GM18867 (cell line): ENCODE measurements around the gene CLNK.
"Not testable (repeated sequence)": the region's sequence is repeated elsewhere in the genome, so short reads cannot be mapped to it uniquely, and the experiment has no call there.

ENCODE experiments used
- ATAC-seq: cut with Tn5 transposase; IDR thresholded peaks from one replicate; pipeline ENCODE4 v1.9.1; 2021; ENCODE audit warnings: mild to moderate bottlenecking, moderate library complexity; ENCODE audit not compliant: unreplicated experiment

The CLNK gene

DNA sequence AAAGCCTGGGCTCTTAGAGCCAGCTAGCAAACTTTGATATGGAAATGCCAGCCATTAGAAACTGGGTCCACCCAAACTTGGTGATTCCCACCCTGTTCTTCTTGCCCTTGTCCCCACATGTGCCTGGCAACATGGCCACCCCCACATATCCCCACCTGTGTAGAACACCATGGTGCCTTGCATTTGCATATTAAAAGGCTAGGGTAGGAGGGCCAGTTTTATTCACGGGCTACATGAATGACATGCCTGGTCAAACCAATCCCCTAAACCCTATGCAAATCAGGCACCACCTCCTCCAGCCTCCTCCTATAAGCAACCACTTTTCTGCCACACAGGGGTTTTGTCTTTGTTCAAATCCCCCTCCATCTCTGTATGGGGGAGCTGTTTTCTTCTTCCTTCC lies 104.9 kb downstream of the CLNK start:
- ATAC-seq, result no peak

DNA sequence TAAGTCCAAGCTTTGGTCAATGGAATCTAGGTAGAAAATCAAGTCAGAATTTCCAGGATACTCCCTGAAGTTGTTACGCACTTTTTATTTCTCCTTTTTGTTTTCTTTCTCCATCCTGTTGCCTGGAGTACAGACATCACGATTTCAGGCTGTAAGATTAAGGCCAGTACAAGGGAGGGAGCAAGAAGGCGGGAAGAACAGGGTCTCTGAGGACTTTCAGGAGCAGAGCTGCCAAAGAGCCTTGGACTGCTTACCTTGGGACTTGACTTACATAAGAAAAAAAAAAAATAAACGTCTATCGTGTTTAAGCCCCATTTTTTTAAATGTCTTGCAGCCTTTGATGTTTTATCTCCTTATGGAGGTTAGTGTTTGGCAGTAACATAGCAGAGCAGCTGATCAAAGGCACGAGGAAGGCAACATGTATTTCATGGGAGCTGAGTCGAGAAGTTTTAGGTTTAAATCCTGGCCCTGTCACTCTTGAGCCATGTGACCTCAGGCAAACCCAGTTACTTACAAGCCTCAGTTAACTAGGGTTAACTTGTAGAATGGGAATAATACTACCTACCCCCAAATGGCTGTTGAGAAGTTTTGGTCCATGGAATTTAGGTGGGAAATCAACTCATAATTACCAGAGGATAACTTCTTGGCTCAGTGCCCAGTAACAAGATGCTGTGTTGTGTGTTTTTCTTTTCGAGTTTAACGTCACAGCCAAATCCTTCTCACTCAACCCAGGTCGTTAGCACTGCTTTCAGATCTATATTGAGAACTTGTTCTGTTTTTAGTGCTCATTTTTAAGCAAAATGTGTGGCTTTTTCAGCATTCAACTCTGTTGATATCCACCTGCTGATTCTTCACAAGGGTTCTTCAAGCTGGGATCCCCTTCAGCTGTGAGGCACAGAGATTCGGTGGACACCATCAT lies 106.8 kb downstream of the CLNK start:
- peak; percentile 73 for ATAC-seq

DNA sequence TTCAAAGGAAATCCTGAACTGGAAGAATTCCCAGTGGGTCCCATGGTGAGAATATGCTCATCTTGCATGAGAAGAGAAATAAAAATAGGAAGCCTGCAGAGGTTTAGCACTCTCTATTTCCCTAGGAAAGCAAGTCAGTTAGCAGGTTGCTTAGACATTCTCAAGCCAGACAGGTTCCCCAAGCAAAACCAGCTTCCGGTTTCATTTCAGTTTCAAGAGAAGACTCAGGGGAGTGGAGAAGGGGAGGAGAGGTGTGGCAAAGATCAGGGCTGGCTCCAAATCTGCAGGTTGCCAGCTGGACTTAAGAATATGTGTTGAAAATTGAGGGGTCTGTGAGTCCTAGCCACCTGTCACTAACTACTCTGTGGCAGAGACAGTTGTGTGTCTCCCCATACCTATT lies 107.5 kb downstream of the CLNK start:
- peak; percentile 77 for ATAC-seq

DNA sequence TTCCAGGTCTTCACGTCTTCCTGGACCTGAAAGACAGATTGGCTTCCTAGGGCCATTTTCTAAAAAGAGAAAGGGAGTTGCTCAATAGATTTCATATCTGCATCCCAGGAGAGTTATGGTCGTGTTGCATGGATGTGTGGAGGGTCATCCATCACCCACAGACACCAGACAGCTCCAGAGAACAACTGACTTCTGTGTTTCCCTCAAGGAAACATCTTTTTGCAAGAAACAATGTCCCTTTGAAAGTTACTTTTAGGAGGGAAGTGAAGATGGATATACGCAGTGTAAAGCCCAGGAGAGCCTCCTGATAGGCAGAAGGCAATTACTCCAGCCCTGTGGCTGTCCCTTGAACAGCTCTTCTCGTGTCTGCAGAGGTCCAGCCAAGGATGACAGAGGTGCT lies 108.3 kb downstream of the CLNK start:
- ATAC-seq, result no peak

DNA sequence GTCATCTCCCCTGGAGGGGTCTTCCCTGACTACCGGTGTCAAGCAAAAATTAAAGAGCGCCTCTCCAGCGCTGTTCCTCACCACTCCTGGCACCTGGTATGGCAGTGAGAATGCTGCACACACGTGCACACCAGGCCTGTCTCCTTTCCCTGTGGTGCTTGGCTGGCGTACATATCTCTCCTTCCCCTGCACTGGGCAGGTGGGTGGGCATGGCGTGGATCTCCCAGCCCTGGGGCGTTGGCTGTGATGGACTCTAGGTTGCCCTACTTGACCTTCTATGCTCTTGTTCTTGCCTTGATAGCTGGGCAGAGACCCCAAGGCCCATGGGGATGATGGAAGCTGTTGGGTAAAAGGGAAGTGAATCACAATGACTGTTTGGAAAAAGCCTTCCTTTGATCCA lies 109.2 kb downstream of the CLNK start:
- ATAC-seq, result no peak

DNA sequence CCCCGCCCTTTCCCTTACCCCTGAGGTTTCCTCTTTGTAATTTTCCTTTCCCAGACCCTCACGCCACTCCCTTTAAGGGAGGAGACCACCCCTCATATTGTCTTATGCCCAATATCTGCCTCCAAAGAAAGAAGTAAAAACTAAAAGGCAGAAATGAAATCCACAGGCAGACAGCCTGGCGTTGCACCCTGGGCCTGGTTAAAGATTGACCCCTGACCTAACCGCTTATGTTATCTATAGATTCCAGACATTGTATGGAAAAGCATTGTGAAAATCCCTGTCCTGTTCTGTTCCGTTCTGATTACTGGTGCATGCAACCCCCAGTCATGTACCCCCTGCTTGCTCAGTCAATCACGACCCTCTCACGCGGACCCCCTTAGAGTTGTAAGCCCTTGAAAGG lies 110.0 kb downstream of the CLNK start:
- ATAC-seq, result not testable (repeated sequence)

DNA sequence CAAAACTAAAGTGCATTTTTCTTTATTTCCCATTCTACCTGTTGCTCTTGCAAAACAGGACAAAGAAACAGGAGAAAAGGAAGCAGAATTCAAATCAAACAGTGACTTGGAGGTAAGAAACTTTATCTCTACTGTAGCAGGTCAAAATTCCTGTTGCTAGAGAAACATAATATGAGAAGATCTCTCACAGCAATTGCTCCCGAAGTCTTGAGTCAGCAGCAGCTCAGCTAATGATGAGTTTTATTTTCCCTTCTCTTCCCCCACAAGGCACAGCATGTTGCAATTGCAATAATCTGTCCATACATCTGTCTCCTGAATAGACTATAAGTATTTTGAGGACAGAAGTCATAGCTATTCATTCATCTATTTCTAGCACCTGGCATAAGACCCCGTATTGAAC lies 112.7 kb downstream of the CLNK start:
- no peak for ATAC-seq

DNA sequence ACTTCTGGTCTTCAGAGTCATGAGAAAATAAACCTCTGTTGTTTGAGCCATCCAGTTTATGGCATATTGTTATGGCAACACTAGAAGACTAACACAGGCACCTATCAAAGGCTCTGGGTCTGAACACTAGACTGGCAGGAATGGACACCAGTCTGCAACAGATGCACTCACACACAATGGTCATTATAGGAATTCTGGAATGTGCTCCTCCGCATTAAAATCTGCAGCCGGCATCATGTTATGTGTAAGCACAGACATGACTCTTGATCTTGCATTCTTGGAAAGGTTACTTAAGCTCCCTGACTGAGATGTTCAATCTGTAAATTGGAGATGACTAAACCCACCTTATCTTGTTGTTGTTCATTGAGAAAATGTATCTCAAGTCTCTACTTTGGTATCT lies 115.1 kb downstream of the CLNK start:
- ATAC-seq, result no peak

DNA sequence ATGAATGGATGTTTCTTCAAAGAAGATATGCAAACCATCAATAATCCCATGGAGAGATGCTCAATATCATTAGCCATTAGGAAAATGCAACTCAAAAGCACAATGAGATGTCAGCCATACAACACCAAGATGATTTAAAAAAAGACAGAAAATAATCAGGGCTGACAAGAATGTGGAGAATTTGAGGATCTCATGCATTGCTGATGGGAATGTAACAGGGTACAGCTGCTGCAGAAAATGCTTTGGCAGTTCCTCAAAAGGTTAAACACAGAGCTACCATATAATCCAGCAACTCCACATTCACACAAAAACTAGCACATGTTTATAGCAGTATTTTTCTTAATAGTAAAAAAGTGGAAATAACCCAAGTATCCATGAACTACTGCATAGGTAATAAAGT lies 116.8 kb downstream of the CLNK start:
- no peak for ATAC-seq

DNA sequence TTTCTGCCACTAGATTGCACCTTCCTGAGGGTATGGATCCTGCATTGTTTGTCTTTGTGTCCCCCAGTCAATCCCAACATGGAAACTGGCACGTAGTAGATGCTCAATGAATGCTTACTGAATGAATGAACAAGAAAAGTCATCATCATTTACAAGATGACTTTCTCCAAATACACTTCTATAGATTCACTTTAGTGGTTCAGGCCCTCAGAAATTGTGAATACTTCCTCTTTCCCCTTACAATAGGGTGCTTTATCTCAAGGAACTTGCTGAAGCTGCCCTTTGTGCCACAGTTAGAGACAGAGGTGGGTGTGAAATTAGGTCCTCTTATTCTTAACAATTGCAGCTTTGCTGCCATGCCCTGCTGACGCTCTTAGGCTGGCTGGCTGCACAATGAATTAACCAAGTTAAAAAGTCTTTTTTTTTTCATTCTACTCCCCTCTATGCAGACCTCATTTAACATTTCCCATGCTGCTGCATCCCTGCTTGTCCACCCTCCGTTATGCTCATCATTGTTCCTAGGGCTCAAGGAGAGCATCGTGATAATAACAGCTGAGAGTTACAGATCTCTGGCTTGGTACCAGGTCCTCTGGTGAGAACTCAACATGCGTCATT lies 119.3 kb downstream of the CLNK start:
- ATAC-seq, result no peak

DNA sequence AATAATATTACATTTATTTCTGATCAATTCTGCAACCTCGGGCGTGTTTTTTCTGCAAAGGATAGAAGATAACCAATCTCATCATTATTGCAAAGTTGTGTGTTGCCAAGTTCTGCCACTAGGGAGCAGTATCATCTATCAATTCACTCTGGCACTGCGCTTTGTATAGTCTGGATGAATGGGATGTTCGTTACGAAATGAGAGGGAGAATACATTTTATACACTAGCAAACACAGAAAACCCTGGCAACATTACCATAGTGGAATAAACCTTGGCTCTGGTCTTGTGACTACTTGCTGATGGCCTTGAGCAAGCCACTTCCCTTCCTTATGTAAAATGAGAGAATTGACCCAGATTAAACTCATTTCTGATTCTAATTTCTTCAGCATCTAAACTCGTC lies 129.9 kb downstream of the CLNK start:
- peak; percentile 84 for ATAC-seq

DNA sequence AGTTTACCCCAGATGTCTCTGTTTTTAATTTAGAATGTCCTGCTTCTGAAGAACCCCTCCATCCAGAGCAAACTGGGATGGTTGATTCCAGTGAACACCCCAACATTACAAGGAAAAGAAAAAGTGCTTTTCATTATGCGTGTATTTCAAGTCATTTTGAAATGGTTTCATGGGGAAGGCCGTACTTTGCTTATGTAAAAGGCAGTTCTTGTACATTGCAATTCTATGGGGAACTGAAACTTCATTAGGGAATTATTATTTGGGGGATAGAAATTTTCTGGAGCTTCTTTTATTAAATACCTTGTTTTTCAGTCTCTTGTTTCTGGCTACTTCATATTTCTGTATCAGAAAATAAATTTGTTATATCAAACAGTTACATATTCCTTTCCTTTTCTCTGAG lies 130.4 kb downstream of the CLNK start:
- ATAC-seq, result no peak

DNA sequence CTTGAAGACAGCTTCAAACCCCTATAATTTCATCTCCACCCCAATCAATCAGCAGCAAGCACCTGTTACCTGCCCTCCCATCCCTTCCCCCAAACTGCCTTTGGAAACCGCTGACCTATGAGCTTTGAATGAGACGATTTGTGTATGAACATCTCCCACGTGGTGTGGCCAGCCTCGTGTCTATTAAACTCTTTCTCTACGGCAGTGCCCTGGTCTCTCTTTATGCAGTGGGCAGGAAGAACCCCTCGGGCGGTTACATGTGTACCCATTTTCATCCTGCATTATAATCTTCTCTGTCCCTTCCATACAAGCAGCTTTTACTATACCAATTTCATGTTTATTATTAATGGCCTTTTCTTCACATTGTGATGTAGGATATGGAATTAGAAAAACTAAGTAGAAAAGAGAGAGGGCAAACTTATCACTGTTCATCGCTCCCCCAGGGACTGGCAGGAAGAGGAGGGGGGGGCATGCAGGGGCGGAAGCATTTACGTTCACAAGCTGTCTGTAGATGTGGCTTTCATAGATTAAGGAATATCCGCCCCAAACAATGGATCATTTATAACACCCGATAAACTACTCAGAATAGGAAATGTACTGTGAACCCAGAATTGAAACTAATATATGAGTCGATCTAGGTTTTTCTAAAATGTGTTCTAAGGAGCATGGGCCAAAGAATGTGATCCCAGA lies 131.8 kb downstream of the CLNK start:
- ATAC-seq, result no peak

DNA sequence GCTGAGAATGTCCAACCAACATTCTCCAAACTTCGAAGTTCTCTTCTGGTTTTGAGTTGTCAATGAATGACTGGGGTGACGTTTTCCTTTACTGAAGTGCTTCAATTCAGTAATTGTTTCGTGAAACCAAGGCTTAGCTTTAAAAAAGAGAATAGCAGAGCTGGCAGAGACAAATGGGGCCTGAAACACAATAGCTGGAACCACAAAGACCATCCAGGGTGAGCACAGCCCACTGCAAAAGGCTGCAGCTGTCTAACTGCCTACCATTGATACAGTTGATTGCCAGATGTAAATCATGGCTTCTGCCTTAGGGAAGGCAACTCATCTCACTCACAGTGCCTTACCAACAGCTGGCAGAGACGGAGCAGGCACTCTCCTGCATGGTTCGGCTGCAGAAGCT lies 148.7 kb downstream of the CLNK start:
- ATAC-seq, result no peak

DNA sequence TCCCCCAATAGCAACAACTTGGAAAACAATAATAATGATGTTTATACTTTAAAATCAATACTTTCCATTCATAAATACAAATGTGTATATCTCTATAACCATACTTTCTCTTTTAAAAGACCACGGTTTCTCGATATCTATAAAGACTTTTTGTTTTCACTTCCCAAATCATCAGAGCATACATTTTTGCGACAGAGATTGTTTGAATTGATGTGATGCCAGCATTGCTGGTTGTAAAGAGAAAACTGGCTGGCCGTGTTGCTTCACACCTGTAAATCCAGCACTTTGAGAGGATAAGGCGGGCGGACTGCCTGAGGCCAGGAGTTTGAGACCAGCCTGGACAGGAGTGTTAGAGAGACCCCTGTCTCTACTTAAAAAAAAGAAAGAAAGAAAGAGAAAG lies 149.7 kb downstream of the CLNK start:
- peak; percentile 74 for ATAC-seq

DNA sequence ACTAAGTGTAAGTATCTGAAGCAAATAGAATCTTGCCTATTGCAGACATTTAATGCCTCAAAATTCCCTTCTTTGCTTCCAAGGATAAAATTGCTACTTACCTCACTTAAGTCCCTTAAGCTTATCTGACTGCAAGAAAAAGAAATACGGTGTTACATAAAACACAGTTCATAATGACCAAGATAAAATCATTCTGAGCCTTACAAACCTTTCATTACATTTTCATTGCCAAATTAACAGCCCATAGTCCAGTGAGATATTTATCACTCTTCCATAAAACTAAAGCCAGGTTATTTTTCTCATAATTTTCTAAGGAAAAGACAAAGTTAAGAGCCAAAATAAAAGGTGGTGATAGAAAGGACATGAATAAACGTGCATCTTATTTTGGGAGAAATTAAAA lies 152.4 kb downstream of the CLNK start:
- no peak for ATAC-seq

DNA sequence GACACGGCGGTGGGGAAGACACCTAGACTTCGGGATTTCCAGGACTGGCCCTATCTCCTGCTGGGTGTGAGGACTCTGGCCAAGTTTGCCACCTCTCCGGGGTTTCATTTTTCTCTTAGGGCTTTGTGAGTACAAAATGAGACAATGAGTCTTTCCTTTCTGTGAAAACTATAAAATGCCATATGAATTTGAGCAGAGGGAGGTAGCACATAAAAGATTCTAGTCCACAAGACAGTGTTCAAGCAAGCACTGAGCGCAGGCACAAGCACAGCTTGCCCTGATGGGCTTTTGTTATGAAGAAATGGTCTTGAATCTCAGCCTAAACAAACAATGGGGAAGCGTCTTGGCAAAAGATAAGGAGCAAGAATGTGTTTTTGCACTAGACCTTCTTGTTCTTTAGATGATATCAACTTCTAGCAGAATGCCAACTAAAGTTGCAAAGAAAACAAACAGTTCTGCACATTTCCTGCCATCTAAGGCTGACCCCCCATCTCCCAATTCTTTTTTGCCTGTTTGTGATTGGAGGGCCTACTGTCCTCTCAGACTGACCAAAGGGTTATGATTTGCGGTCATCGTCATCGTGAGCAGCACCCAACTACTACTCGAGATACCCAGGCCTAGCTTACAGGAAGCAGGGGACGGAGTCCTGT lies 154.3 kb downstream of the CLNK start:
- ATAC-seq, result no peak

DNA sequence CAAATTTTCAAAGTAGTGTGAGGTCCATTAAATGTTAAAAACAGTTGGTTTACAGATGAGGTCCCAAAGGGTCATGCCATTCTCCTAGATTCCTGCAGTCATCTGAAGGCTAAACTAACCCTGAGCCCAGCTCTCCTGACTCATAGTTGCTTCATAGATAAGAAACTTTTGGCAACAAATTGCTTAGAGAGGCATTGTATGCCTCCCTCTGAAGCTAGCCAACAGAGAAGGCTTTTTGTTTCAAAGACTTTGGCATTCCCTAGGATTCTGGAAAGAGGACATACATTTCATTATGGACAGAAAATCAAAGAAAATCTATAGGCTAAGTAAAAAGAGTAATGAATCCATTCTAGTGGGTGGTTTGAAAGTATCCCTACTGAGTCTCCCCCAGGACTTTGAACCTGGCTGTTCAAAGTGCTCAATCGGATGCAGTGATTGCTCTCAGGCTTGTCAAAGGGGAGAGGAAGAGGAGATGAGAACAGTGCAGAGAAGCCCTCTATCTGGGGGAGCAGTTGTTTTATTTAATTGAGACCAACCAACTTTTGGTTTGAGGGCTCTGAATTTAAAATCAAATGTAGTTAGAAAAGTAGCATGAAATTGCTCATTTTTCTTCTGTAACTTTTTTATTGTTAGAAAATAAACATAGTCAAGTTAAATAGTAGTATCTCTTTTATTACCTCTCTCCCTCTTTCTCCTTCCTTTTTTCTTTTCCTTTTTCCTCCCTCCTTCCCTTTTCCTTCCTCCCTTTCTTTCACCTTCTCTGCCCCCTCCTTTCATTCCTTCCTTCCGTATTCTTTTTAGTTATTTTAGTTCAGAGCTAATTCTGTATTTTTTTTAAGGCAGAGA lies 155.1 kb downstream of the CLNK start:
- ATAC-seq, result no peak

DNA sequence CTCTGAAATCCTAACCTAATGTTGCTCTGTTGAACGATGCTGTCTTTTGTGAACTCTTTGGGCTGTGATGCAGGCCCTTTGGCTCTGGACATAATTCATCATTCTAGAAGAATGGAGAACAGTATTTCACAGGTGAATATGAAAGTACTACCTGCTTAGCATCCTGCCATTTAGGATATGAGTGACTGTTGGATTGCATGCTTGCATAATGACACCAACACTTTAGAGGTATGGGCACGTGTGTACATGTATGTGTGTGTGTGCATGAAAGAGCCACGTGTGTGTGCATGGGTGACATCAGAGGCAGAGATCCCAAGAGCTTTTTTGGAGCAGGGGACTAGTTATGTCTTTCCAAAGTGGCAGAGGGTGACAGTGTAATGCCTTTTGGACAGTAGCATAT lies 157.1 kb downstream of the CLNK start:
- no peak for ATAC-seq

DNA sequence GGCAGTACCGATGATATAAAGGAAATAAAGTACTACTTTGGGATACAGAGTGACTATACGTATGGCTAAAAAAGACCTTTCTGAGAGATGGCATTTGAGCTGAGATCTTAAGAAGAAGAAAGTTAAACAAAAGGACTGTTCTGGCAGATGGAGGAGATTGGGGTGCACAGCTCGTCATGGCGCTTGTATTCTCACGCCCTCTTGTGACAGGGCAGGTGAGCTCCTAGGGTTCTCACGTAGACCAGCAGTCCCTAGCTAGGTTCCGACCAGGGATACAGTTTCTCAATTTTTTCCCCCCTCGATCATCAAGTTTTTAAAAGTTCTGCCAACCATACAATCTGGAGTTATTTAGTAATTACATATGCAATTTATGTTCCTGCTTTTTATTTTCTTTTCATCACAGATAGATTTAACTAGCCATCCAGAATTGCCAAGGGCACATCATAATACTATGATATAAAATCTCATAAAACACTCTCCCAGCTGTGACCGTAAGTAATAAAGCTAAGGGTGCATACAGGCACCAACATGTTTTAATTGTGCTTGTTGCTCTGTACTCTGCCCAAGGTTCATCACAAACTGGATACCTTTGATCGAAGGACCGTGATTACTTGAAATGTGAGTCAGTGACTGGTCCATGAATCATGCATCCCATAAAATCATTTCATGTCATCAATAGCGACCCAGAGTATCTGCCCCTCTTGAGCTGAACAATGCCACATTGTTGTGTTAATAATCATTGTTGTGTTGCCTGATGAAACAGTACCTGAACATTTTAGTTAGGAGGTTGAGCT lies 157.9 kb downstream of the CLNK start:
- ATAC-seq, result no peak
